Lung (tissue), 12 donors: ENCODE results near the gene BEST1. TPM values are rescaled to one million over a fixed set of nuclear protein-coding genes. Genes with fewer than 3 reads are reported as not detected.

Experiments
- ATAC-seq: fragments of 200-7000 bp; cut with Tn5 transposase; one replicate; pipeline ENCODE4 v1.9.1; 2020; ENCODE audit warnings: moderate number of reproducible peaks; ENCODE audit not compliant: insufficient read depth, low FRiP score
- DNase-seq, 3 donors: peaks; one replicate each; pipeline ENCODE4 v3.0.0-alpha.2; 2013 to 2017
- H3K27ac ChIP-seq, 2 donors: one replicate each; pipeline ENCODE4 v1.5.1; 2013; ENCODE audit warnings: mild to moderate bottlenecking in 2 of 2, moderate library complexity in 2 of 2, control low read depth in 1 of 2, inconsistent platforms in 1 of 2, low read depth in 1 of 2, low read length in 1 of 2
- H3K27me3 ChIP-seq, 3 donors: one replicate each; pipeline ENCODE4 v1.5.1; 2013; ENCODE audit warnings: low read length in 2 of 3; ENCODE audit not compliant: control insufficient read depth in 3 of 3, insufficient read depth in 3 of 3
- H3K36me3 ChIP-seq, 4 donors: one replicate each; pipeline ENCODE4 v1.5.1; 2013; ENCODE audit warnings: low read length in 4 of 4, mild to moderate bottlenecking in 1 of 4, moderate library complexity in 1 of 4; ENCODE audit not compliant: control insufficient read depth in 4 of 4, insufficient read depth in 4 of 4
- H3K4me1 ChIP-seq, 5 donors: one replicate each; pipeline ENCODE4 v1.5.1; 2013; ENCODE audit warnings: low read length in 5 of 5, mild to moderate bottlenecking in 2 of 5, moderate library complexity in 1 of 5; ENCODE audit not compliant: control insufficient read depth in 5 of 5, insufficient read depth in 5 of 5
- H3K4me3 ChIP-seq: one replicate; pipeline ENCODE4 v1.5.1; 2013; ENCODE audit warnings: mild to moderate bottlenecking, control low read depth, moderate library complexity
- H3K9ac ChIP-seq, 2 donors: one replicate each; pipeline ENCODE4 v1.5.1; 2013; ENCODE audit warnings: low read length in 2 of 2, control low read depth in 1 of 2; ENCODE audit not compliant: insufficient read depth in 1 of 2
- H3K9me3 ChIP-seq, 4 donors: one replicate each; pipeline ENCODE4 v1.5.1; 2013; ENCODE audit warnings: low read length in 3 of 4, mild to moderate bottlenecking in 1 of 4, moderate library complexity in 1 of 4; ENCODE audit not compliant: control insufficient read depth in 4 of 4, insufficient read depth in 3 of 4
- CTCF ChIP-seq: IDR thresholded peaks from 2 replicates; pipeline ENCODE4 v1.5.1; 2012; ENCODE audit warnings: mild to moderate bottlenecking; ENCODE audit errors: control extremely low read depth, extremely low read depth
- WGBS, 2 donors: extraction: QIAGEN DNeasy Blood & Tissue Kit; methylation state at CpG; one replicate each; pipeline ENCODE4 v1.1.7; 2013; 5-methylcytosine and 5-hydroxymethylcytosine counted together
- polyA plus RNA-seq, 2 donors: library from polyadenylated mRNA; stranded (reverse); fragments of 200-250 nt; gene quantifications; one replicate each; pipeline ENCODE4 v1.2.1, GENCODE V29; 2013
- total RNA-seq, 2 donors: library from RNA; depleted of rRNA in 1 of 2; stranded (reverse); fragments of >200 nt in 1 of 2; gene quantifications; one replicate each; pipeline ENCODE4 v1.2.1, GENCODE V29; 2014 to 2021
- donor health status: control.
- donor health status: control.
- donor health status: Bipolar disorder and iron deficiency.
- donor health status: healthy.
- donor health status: DM: yes; HTN: yes; CAD: no.

BEST1 gene
- total and polyA plus RNA-seq, 4 donors: 4.9 to 27.3 (median 11.3) TPM

GRCh38 chr11:61907871-61908729, 42.1 kb upstream of the BEST1 start:
- Histone ChIP-seq H3K36me3 (peaks cover 0 to 9% (median 4%) of the 10 kb centered on the region in 4 donors), H3K4me1 (peaks cover 0 to 36% (median 17%) of the 10 kb centered on the region in 5 donors), H3K9ac (peak overlapping the region in 1 of 2 donors; percentile 57), H3K27ac (no peak overlapping the region), H3K27me3 (no peaks in the 10 kb centered on the region), H3K4me3 (no peak overlapping the region), H3K9me3 (no peaks in the 10 kb centered on the region)
- no peak for ATAC-seq
- 92 to 98% methylated on average over 21 of the region's 21 CpGs for WGBS, 2 donors
- no peak for TF ChIP-seq CTCF
- DNase-seq: no peak

- no peaks in the 10 kb centered on the region for H3K27me3 ChIP-seq
- peaks cover 0 to 36% (median 17%) of the 10 kb centered on the region in 5 donors for H3K4me1 ChIP-seq
- H3K9me3 ChIP-seq: no peaks in the 10 kb centered on the region
- peaks cover 0 to 9% (median 4%) of the 10 kb centered on the region in 4 donors for H3K36me3 ChIP-seq
- ATAC-seq (no peak), DNase-seq (peak; percentile 76 to 89 (median 78))
- 58 to 63% methylated on average over 9 to 10 of the region's 10 CpGs for WGBS, 2 donors
- H3K4me3 ChIP-seq: no peak overlapping the region
- peak overlapping the region in 1 of 2 donors; percentile 57 for H3K9ac ChIP-seq
- H3K27ac ChIP-seq: no peak overlapping the region
- no peak for TF ChIP-seq CTCF
Observed at GRCh38 chr11:61908730-61909316, 41.3 kb upstream of the BEST1 start.

- ATAC-seq: no peak
- H3K27me3 ChIP-seq: no peaks in the 10 kb centered on the region
- peaks cover 0 to 36% (median 17%) of the 10 kb centered on the region in 5 donors for H3K4me1 ChIP-seq
- peak overlapping the region in 1 of 2 donors; percentile 46 for H3K9ac ChIP-seq
- WGBS, 2 donors: 83 to 95% methylated on average over 13 of the region's 13 CpGs
- no peak overlapping the region for H3K4me3 ChIP-seq
- H3K36me3 ChIP-seq: peaks cover 0 to 9% (median 3%) of the 10 kb centered on the region in 4 donors
- DNase-seq: peak in 2 of 3 donors; percentile 41 to 53
- TF ChIP-seq CTCF: no peak
- no peak overlapping the region for H3K27ac ChIP-seq
- H3K9me3 ChIP-seq: no peaks in the 10 kb centered on the region
Observed at GRCh38 chr11:61910187-61911127, 39.7 kb upstream of the BEST1 start.
